HFF-Myc (cell line): ENCODE measurements around the gene PNMA6E.

Experiments
- DNase-seq: peaks from one replicate; pipeline ENCODE4 v3.0.0-alpha.2; 2011; ENCODE audit warnings: low read depth; ENCODE audit errors: extremely low read depth
- H3K4me3 ChIP-seq: replicated peaks from 2 replicates; pipeline ENCODE4 v1.5.1; 2011; ENCODE audit warnings: low read depth, mild to moderate bottlenecking, control low read depth, low read length
- TF ChIP-seq, protein P1 (sequence below): IDR thresholded peaks from 2 replicates; pipeline ENCODE4 v1.5.1; 2012; ENCODE audit warnings: mild to moderate bottlenecking, low read depth, low read length, control low read depth; ENCODE audit errors: missing control alignments

The PNMA6E gene

DNA sequence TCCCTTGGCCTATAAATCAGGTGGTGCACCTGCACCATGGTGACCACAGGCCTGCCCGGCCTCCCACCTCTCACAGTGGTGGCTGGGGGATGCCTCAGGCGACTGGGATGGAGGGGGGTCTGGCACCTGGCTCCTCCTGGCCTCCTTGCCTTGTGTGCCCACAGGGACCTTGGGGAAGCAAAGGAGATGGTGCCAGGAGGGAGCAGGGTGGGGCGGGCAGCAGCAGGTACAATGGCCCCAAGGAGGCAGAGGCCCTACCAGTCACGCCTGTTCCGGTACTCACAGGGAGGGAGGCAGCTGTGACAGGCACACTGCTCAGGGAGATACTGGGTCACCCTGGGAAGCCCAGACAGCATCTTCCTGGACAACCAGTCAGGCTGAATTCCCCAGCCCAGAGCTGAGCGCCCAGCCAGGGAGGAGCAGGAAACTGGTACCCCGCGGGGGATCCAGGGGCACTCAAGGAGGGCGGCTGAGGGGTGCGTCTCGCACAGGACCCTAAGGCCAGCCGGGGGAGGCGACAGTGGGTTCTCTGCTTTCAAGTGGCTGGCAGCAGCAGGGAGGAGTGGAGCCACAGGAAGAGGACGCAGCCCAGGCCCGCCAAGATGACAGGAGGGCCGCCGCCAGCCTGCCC, 45.9 kb upstream of the PNMA6E start:
- no peak overlapping the region for H3K4me3 ChIP-seq
- DNase-seq, result no peak
- TF ChIP-seq, protein P1, sequence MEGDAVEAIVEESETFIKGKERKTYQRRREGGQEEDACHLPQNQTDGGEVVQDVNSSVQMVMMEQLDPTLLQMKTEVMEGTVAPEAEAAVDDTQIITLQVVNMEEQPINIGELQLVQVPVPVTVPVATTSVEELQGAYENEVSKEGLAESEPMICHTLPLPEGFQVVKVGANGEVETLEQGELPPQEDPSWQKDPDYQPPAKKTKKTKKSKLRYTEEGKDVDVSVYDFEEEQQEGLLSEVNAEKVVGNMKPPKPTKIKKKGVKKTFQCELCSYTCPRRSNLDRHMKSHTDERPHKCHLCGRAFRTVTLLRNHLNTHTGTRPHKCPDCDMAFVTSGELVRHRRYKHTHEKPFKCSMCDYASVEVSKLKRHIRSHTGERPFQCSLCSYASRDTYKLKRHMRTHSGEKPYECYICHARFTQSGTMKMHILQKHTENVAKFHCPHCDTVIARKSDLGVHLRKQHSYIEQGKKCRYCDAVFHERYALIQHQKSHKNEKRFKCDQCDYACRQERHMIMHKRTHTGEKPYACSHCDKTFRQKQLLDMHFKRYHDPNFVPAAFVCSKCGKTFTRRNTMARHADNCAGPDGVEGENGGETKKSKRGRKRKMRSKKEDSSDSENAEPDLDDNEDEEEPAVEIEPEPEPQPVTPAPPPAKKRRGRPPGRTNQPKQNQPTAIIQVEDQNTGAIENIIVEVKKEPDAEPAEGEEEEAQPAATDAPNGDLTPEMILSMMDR, result no peak

DNA sequence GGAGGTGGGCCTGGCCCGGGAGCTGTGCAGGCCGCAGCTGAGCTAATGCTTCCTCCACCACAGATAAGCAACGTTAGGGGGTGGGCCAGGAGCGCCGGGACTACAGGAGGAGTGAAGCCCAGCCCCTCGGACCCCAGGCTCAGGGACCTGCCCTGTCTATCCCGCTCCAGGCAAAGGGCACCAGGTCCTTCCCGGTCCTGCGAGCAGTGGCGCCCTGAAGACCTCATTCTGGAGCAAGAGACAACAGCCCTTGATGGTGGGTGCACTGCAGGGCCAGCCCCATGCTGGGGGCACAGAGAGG, 45.4 kb upstream of the PNMA6E start:
- TF ChIP-seq, protein P1, result no peak
- DNase-seq, result no peak
- no peak overlapping the region for H3K4me3 ChIP-seq

DNA sequence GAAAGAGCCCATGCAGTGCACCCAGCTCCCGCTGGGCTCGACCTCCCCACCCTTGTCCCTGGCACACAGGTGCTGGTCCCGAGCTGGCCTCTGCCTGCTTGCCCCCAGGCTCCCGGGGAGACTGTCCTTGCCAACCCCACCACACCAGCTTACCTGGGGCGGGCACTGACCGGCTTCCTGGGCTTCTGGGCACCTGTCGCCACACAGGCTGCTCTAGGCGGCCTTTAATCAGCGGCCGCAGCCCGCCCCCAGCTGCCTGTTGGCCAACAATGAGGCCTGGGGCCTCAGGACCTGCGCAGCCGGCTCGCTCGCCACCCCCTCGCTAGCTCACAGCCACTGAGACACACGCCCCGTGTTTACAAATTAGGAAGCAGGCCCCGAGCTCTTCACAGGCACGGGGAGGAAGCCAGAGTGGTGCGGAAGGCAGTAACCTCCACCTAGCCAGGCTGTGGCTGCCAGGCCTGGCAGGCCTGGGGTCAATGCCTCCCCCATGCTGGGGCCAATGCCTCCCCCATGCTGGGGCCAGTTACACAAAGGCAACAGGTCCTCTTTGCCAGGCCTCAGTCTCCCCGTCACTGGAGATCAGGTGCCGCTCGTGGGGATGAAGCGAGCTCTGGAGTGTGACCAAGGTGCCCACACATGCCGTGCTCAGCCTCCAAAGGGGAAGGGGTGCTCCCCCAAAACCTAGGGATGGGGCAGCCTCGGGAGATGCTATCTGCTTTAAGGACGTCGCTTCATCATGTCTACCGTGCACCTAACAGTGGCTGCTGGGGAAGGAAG, 44.9 kb upstream of the PNMA6E start, which contains the start of gene TREX2:
TSS of gene TREX2 (minus strand) at position 201 of the 780 bp plus-strand sequence. CDS start 626 bp downstream, outside the sequence.
- TF ChIP-seq, protein P1, result no peak
- DNase-seq, result no peak

DNA sequence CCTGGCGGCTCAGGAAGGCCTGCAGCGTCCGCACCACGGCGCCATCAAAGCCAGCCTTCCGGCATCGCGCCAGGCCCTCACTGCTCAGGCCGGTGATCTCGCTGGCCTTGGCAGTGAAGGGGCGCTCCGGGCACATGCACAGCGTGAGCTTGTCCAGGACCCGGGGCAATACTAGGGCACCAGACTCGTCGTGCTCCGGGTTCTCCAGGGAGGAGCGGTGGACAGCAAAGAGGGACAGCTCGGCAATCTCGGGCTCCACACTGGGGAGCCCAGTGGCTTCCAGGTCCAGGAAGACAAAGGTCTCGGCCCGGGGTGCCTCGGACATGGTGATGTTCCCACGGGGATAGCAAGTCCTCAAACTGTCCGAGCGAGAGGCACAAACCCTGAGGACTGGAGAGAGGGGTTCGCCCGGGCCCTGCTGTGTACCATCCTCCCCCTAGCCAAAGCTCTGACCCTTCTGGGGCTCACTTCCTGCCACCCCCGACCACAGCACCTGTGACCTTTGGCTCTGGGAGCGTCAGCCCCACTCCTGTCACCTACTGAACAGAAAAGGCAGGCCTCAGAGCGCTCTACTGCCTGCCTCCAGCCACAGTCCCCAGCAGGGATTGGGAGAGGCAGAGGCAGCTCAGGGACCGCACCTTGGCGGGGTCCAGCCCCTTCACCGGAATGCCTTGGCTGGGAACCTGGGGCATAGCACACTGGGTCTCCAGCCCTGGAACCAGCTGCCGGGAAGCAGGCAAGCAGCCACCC, 44.1 kb upstream of the PNMA6E start:
- DNase-seq, result no peak
- TF ChIP-seq, protein P1, result no peak
- no peak overlapping the region for H3K4me3 ChIP-seq

More for the DNA sequence above, 44.9 kb upstream of the PNMA6E start, which contains the start of gene TREX2:
- H3K4me3 ChIP-seq, result no peak within 1 kb of the TSS

DNA sequence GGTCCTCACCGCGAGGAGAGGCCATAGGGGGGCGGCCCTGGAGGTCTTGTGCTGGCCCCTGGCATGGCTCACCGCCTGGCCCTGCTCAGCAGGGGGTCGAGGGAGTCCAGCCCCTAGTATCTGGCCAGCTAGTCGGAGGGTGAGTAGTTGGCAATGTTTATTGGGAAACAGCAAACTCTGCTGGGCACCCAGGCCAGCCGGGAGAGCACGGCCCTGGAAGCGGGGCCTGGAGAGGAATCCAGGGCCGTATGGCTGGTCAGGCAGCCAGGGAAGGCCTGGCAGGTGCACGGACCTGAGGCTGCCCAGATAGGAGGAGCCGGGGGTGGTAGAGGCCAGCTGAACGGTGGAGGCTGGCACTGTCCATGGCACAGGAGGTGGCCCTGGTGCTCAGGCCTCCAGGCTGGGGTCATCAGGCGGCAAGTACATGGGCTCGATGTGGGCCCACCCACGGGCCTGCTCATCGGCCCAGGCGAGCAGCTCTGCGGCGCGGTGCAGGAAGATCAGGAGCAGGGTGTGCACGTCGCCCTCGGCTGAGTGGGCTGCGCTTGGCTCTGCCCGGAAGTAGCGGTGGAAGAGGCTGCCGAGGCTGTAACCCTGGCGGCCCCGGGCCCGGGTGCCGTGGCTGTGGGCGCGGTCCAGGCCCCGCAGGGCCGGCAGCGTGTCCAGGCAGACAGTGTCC, 43.3 kb upstream of the PNMA6E start:
- TF ChIP-seq, protein P1, result no peak
- H3K4me3 ChIP-seq, result no peak overlapping the region
- DNase-seq, result no peak

DNA sequence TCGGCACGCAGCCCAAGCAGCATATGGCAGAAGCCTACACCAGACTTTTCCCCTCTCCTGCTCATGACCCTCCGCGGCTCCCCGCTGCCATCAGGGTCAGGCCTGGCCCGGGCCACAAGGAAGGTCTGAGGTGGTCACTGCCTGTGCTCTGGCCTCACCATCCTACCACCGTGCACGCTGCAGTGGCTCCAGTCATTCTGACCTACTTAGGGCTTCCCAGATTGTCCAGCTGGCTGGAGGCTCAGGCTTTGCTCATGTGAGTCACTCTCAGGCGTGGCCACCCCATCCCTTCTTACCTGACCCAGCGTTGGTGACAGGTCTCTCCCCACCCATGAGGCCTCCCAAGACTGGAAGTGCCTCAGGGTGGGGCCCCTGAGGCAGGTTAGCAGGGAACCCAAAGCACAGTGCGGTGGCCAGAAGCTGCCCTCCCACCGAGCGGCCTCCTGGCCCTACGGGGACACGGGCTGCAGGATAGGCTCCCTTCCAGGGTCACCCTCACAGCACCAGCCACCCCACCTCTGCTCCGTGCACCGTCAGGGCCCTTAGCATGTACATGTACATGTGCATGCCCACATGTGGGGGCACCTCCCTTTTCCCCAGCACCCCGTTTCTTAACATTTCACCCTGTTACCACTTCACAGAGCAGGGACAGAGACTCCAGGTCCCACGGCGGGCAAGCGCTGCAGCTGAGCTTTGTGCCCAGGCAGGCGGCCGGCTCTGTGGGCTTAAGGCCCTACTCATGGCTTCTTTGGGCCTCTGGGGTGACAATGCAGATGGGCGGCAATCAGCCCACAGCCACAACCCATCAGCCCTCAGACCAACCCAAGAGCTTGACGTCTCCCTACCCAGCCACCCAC, 42.6 kb upstream of the PNMA6E start:
- no peak overlapping the region for H3K4me3 ChIP-seq
- no peak for DNase-seq
- TF ChIP-seq, protein P1, result no peak
